ENCODE measurements around the gene RTN4RL1. TPM values are rescaled to one million over a fixed set of nuclear protein-coding genes. Genes with fewer than 3 reads are reported as not detected.
A peak's percentile ranks its signal among the peaks of the same experiment; 100 is the strongest.

RTN4RL1 gene
- total RNA-seq, 2 donors from 2014 or later = 0.09 TPM; not detected in 1

GRCh38 chr17:1979182-1979985, 45.8 kb downstream of the RTN4RL1 start:
- no peak for ATAC-seq (replicated peaks)
- peaks cover under 1% of the 10 kb centered on the region for H3K27me3 Mint-ChIP-seq
- H3K9me3 Mint-ChIP-seq = no peaks in the 10 kb centered on the region
- no peaks in the 10 kb centered on the region for H3K36me3 Mint-ChIP-seq (ENCODE audit: low read depth)
- no peak overlapping the region for H3K4me3 Mint-ChIP-seq
- H3K27ac Mint-ChIP-seq = no peak overlapping the region
- peaks cover 5% of the 10 kb centered on the region for H3K4me1 Mint-ChIP-seq

DNA sequence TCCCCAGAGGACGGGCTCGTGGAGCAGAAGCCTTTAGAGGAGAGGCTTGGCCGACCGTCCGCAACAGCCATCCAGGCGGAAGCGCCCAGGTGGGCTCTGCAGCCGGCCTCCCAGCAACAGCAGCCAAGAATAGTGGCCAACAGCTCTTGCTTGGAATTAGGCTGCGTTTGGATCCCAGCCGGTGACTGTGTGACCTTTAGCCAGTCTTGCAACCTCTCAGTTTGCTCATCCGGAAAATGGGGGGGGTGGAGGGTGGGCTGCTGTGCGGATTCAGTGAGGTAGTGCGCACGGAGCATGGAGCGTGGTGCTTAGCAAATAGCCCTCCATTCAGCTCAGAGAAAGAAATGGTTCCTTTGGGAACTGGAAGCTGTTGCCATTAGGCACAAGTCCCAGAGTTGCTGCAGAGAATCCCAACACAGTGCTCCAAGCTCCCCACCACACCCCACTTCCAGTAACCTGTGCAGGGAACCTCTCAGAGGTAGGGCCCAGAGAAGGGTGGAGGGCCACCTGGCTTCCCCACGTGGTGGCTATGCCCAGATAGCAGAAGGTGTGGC, 46.7 kb downstream of the RTN4RL1 start:
- Mint-ChIP-seq H3K4me3 (no peak overlapping the region), H3K4me1 (peaks cover 5% of the 10 kb centered on the region), H3K36me3 (ENCODE audit: low read depth) (no peaks in the 10 kb centered on the region), H3K27me3 (peaks cover 5% of the 10 kb centered on the region), H3K9me3 (no peaks in the 10 kb centered on the region), H3K27ac (no peak overlapping the region)
- no peak for ATAC-seq (replicated peaks)

- Mint-ChIP-seq H3K4me3 (no peak overlapping the region), H3K9me3 (no peaks in the 10 kb centered on the region), H3K27me3 (peaks cover 5% of the 10 kb centered on the region), H3K27ac (no peak overlapping the region), H3K4me1 (peaks cover 5% of the 10 kb centered on the region), H3K36me3 (ENCODE audit: low read depth) (no peaks in the 10 kb centered on the region)
- ATAC-seq (replicated peaks) = no peak
Measured at GRCh38 chr17:1977583-1978395, 47.3 kb downstream of the RTN4RL1 start.

- no peak overlapping the region for H3K4me3 Mint-ChIP-seq
- H3K9me3 Mint-ChIP-seq = no peaks in the 10 kb centered on the region
- no peaks in the 10 kb centered on the region for H3K36me3 Mint-ChIP-seq (ENCODE audit: low read depth)
- H3K27me3 Mint-ChIP-seq = peaks cover 9% of the 10 kb centered on the region
- peaks cover 11% of the 10 kb centered on the region for H3K4me1 Mint-ChIP-seq
- ATAC-seq (replicated peaks) = no peak
- no peak overlapping the region for H3K27ac Mint-ChIP-seq
Measured at GRCh38 chr17:1976683-1977064, 48.5 kb downstream of the RTN4RL1 start.

DNA sequence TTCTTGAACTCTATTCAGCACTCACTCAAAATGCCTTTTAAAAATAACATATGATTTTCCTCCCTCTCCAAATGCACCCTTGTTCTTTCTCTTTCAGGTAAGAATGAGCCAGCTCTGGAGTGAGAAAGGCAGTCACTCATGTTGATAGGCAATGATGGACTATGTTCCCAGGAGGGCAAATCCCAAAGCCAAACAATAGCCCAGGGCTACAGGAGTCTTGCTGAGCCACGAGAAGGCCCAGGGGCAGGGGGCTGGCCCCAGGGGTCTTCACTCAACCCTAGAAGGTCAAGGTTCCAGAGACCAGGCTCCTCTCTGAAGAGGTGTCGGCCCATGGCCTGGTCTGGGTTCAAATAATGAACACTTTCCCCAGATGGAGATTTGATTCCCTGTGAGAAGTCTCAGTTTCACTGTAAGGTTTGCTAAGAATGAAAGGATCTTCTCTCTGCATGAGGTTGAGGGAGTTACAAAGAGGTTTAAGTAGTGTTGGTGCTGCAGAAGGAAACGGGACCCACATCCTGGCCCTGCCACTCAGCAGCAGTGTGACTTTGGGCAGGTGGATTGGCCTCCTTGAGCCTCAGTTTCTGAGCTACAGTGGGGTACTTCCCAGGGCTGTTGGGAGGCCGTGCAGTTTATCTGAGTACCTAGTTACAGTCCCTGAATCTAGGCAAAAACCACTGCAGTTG, 49.0 kb downstream of the RTN4RL1 start:
- Mint-ChIP-seq H3K36me3 (ENCODE audit: low read depth) (no peaks in the 10 kb centered on the region), H3K9me3 (no peaks in the 10 kb centered on the region), H3K27me3 (peaks cover 11% of the 10 kb centered on the region), H3K4me1 (peaks cover 11% of the 10 kb centered on the region), H3K27ac (no peak overlapping the region), H3K4me3 (peak overlapping the region; percentile 30)
- ATAC-seq (replicated peaks) = peak; percentile 71

DNA sequence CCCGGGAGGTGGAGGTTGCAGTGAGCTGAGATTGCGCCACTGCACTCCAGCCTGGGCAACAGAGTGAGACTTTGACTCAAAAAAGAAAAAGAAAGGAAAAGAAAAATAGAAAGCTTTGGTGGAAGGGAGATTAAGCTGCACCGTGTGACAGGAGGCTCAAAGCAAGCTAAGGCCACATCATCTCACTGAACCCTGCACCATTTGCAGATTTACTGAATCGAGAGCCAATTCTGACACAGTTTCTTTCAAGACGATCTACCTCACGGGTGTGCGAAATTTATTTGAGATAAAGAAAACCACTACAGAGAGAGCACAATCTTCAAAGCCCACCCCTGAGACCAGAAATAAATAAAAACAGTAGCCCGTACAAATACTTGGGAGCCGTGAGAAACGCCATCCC, 49.6 kb downstream of the RTN4RL1 start:
- peak; percentile 69 for ATAC-seq (replicated peaks)
- H3K27me3 Mint-ChIP-seq = peaks cover 16% of the 10 kb centered on the region
- no peak overlapping the region for H3K27ac Mint-ChIP-seq
- peak overlapping the region; percentile 30 for H3K4me3 Mint-ChIP-seq
- H3K4me1 Mint-ChIP-seq = peaks cover 11% of the 10 kb centered on the region
- H3K9me3 Mint-ChIP-seq = no peaks in the 10 kb centered on the region
- H3K36me3 Mint-ChIP-seq (ENCODE audit: low read depth) = no peaks in the 10 kb centered on the region

- no peaks in the 10 kb centered on the region for H3K9me3 Mint-ChIP-seq
- no peaks in the 10 kb centered on the region for H3K36me3 Mint-ChIP-seq (ENCODE audit: low read depth)
- H3K4me3 Mint-ChIP-seq = no peak overlapping the region
- ATAC-seq (replicated peaks) = peak; percentile 45
- H3K27ac Mint-ChIP-seq = no peak overlapping the region
- H3K27me3 Mint-ChIP-seq = peaks cover 22% of the 10 kb centered on the region
- peaks cover 11% of the 10 kb centered on the region for H3K4me1 Mint-ChIP-seq
Measured at GRCh38 chr17:1972487-1973160, 52.5 kb downstream of the RTN4RL1 start.

DNA sequence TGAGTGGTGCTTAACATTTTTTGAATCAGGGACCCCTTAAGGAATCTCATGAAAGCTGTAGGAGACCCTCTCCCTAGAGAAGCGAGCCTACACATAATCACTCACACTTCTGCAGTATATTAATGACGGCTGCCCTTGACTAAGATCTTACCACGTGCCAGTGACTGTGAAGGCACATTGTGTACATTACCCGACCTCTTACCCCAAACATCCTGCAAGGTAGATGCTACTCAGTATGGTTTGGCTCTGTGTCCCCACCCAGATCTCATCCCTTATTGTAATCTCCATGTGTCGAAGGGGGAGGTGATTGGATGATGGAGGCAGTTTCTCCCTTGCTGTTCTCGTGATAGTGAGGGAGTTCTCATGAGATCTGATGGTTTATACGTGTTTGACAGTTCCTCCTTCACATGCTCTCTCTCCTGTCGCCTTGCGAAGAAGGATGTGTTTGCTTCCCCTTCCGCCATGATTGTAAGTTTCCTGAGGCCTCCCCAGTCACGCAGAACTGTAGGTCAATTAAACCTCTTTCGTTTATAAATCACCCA, 54.2 kb downstream of the RTN4RL1 start:
- no peaks in the 10 kb centered on the region for H3K36me3 Mint-ChIP-seq (ENCODE audit: low read depth)
- H3K27me3 Mint-ChIP-seq = peaks cover 25% of the 10 kb centered on the region
- peaks cover 11% of the 10 kb centered on the region for H3K4me1 Mint-ChIP-seq
- H3K9me3 Mint-ChIP-seq = no peaks in the 10 kb centered on the region
- no peak overlapping the region for H3K4me3 Mint-ChIP-seq
- H3K27ac Mint-ChIP-seq = no peak overlapping the region
- ATAC-seq (replicated peaks) = no peak

DNA sequence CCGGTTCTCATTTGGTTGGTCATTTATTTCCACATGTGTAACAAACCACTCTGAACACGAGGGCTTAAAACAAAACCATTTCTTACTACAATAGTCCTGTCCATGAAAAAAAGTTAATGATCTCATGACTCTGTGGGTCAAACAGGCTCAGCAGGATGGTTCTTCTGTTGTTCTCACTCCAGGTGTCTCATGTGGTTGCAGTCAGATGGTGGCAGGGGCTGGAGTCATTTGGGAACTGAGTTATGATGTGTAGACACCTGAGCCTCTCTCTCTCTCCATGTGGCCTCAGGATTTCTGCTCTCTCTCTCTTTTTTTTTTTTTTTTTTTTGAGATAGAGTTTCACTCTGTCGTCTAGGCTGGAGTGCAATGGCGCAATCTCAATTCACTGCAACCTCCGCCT, 55.4 kb downstream of the RTN4RL1 start:
- no peaks in the 10 kb centered on the region for H3K9me3 Mint-ChIP-seq
- H3K27me3 Mint-ChIP-seq = peaks cover 25% of the 10 kb centered on the region
- ATAC-seq (replicated peaks) = no peak
- no peak overlapping the region for H3K4me3 Mint-ChIP-seq
- no peak overlapping the region for H3K27ac Mint-ChIP-seq
- no peaks in the 10 kb centered on the region for H3K36me3 Mint-ChIP-seq (ENCODE audit: low read depth)
- peaks cover 6% of the 10 kb centered on the region for H3K4me1 Mint-ChIP-seq

GRCh38 chr17:1967213-1967612, 57.9 kb downstream of the RTN4RL1 start:
- Mint-ChIP-seq H3K4me1 (peaks cover under 1% of the 10 kb centered on the region), H3K27ac (peak overlapping the region; percentile 36), H3K9me3 (no peaks in the 10 kb centered on the region), H3K36me3 (ENCODE audit: low read depth) (no peaks in the 10 kb centered on the region), H3K4me3 (no peak overlapping the region), H3K27me3 (peaks cover 16% of the 10 kb centered on the region)
- ATAC-seq (replicated peaks) = no peak

DNA sequence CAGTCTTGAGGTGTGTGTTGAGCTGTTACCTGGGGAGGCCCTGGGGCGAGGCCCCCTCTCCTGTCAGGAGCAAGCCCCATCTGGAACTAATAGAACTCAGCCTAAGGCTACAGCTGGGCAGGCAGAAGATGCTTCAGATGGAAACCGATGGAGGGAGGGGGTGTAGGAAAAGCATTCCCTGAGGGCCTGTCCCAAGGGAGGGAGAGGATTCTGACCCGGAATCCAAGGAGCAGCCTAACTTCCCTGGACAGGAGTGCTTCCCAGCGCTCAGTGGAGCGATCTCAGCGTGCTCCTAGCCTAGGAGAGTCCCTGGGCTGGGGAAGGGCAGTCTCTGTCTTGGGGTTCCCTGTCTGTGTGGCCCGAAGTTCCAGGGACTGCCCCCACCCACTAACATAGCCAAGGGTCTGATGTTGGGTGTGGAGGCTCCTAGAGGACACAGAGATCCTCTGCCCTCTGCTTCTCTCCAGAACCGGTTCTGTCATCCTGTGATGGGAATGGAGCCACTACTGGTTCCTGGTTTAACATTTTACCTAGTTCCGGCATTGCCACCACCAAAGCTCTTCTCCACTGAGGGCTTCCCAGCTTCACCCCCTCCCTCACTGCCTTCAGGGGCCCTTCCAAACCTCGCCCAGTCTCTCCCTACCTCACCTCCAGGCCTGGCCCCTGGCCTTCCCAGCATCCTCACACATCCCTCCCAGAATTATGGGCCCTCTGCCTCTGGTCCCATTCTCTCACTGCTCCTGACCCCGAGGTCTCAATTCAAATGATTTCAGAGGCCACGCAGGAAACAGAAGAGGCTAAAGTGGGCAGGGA, 58.7 kb downstream of the RTN4RL1 start:
- no peaks in the 10 kb centered on the region for H3K36me3 Mint-ChIP-seq (ENCODE audit: low read depth)
- ATAC-seq (replicated peaks) = no peak
- no peaks in the 10 kb centered on the region for H3K4me1 Mint-ChIP-seq
- H3K27ac Mint-ChIP-seq = peak overlapping the region; percentile 36
- no peak overlapping the region for H3K4me3 Mint-ChIP-seq
- H3K9me3 Mint-ChIP-seq = no peaks in the 10 kb centered on the region
- peaks cover 16% of the 10 kb centered on the region for H3K27me3 Mint-ChIP-seq

DNA sequence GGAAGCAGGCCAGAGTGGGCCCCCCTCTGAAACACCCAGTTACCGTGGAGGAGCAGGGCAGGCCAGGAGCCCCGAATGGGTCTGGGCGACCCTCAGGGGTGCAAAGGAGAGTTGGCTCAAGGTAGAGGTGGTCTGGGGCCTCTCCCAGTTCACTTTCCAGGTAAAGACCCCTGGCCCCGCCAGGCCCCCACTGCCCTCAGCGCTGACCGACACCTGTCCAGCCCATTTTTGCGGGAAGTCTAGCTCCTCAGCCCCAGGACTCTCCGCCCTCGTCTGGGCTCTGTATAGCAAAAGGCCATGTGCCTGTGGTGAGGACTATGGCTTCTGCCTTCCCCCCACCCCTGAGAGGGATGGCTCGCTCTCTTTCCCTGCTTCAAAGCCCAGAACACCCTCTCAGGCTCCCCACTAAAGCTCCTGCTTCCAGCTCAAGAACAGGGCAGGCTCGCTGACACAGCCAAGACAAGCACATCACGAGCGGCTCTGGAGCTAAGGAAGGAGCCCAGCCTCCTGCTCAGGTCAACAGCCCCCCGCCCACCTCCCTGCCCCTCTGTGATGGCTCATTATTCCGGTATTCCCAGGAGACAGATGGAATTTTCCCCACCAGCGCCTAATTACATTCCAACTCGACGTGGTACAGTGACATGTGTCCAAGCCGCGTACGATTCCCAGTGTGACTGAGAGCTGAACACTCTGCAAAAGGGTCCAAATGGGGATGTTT, 59.4 kb downstream of the RTN4RL1 start:
- H3K9me3 Mint-ChIP-seq = no peaks in the 10 kb centered on the region
- no peaks in the 10 kb centered on the region for H3K4me1 Mint-ChIP-seq
- H3K36me3 Mint-ChIP-seq (ENCODE audit: low read depth) = no peaks in the 10 kb centered on the region
- no peak for ATAC-seq (replicated peaks)
- H3K27me3 Mint-ChIP-seq = peaks cover 10% of the 10 kb centered on the region
- no peak overlapping the region for H3K4me3 Mint-ChIP-seq
- H3K27ac Mint-ChIP-seq = no peak overlapping the region

DNA sequence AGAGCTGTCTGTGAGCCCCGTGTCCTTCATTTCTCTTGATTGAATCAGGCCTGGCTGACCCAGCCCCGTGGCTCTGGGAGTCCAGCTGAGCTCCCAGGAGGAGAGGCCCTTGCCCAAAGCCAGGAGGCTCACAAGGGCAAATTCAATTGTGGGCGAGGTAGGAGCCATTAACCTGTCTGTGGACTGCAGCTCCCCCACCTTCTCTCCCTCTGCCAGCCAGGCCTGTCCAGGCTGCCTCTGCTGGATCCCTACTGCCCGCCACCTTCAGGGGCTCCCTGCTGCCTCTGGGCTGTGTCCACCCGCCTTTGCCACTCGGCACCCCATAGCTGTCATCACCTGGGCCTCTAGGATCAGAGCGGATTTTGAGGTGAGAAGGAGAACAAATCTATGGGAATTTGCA, 61.9 kb downstream of the RTN4RL1 start:
- Mint-ChIP-seq H3K36me3 (ENCODE audit: low read depth) (no peaks in the 10 kb centered on the region), H3K27me3 (peaks cover 4% of the 10 kb centered on the region), H3K9me3 (no peaks in the 10 kb centered on the region), H3K27ac (no peak overlapping the region), H3K4me3 (no peak overlapping the region), H3K4me1 (no peaks in the 10 kb centered on the region)
- ATAC-seq (replicated peaks) = no peak

Data from activated T-helper 17 cell treated with anti-CD3 and anti-CD28 coated beads, Interleukin-2, amount 50 U/mL, for 72 hours (primary cell).